Measurements from ENCODE around the gene IL36B.

Gene IL36B

GRCh38 chr2:113034016-113034415, 18.7 kb downstream of the IL36B start:
- no peak overlapping the region for H3K18ac ChIP-seq (ENCODE audit: low read depth in 1 of 2, low read length in 2 of 2)
- H2AK5ac ChIP-seq (ENCODE audit: low read length, severe bottlenecking) = no peak overlapping the region
- no peak overlapping the region for H4K8ac ChIP-seq (ENCODE audit: low read length)
- H3K9ac ChIP-seq (ENCODE audit: low read length) = no peak overlapping the region
- H2BK5ac ChIP-seq (ENCODE audit: low read depth, low read length, poor library complexity, severe bottlenecking) = no peak overlapping the region
- H3K23ac ChIP-seq (ENCODE audit: low read length in 2 of 2) = no peak overlapping the region
- no peak for DNase-seq
- WGBS = 52% methylated on average over 3 of the region's 3 CpGs
- no peak overlapping the region for H3K4me2 ChIP-seq (ENCODE audit: low read length, poor library complexity, severe bottlenecking)
- no peak overlapping the region for H3K14ac ChIP-seq (ENCODE audit: low read length in 2 of 2)
- no peak overlapping the region for H3K27ac ChIP-seq (ENCODE audit: low read length, poor library complexity, severe bottlenecking)
- no peak overlapping the region for H3K4me3 ChIP-seq (ENCODE audit: insufficient read depth in 1 of 2, low read depth in 1 of 2, low read length in 2 of 2)
- H4K91ac ChIP-seq (ENCODE audit: low read length) = no peak overlapping the region
- no peaks in the 10 kb centered on the region for H3K79me1 ChIP-seq (replicated peaks; ENCODE audit: low read length, poor library complexity, severe bottlenecking)
- H2BK12ac ChIP-seq (ENCODE audit: low read length in 2 of 2) = no peak overlapping the region
- peaks cover 61 to 64% of the 10 kb centered on the region in 2 experiments for H3K27me3 ChIP-seq (ENCODE audit: control insufficient read depth in 1 of 2, insufficient read depth in 1 of 2, low read length in 2 of 2)
- no peak overlapping the region for H2BK15ac ChIP-seq (ENCODE audit: low read depth, poor library complexity, severe bottlenecking)
- H2BK120ac ChIP-seq (ENCODE audit: low read depth, low read length) = no peak overlapping the region
- H3K4me1 ChIP-seq (ENCODE audit: control insufficient read depth, insufficient read depth, low read depth, low read length) = no peaks in the 10 kb centered on the region
- no peaks in the 10 kb centered on the region for H3K9me3 ChIP-seq (ENCODE audit: control insufficient read depth, low read length)
- no peaks in the 10 kb centered on the region for H3K36me3 ChIP-seq (ENCODE audit: control insufficient read depth in 1 of 2, insufficient read depth in 2 of 2, low read depth in 1 of 2, low read length in 2 of 2)
- H2AFZ ChIP-seq (ENCODE audit: low read depth, low read length) = no peak overlapping the region
- no peak overlapping the region for H3K4ac ChIP-seq (ENCODE audit: low read depth in 1 of 2, low read length in 2 of 2)

- H3K79me1 ChIP-seq (replicated peaks; ENCODE audit: low read length, poor library complexity, severe bottlenecking) = no peaks in the 10 kb centered on the region
- DNase-seq = no peak
- H3K36me3 ChIP-seq (ENCODE audit: control insufficient read depth in 1 of 2, insufficient read depth in 2 of 2, low read depth in 1 of 2, low read length in 2 of 2) = no peaks in the 10 kb centered on the region
- no peak overlapping the region for H2AK5ac ChIP-seq (ENCODE audit: low read length, severe bottlenecking)
- H2BK5ac ChIP-seq (ENCODE audit: low read depth, low read length, poor library complexity, severe bottlenecking) = no peak overlapping the region
- H3K18ac ChIP-seq (ENCODE audit: low read depth in 1 of 2, low read length in 2 of 2) = no peak overlapping the region
- no peak overlapping the region for H4K91ac ChIP-seq (ENCODE audit: low read length)
- H3K4ac ChIP-seq (ENCODE audit: low read depth in 1 of 2, low read length in 2 of 2) = no peak overlapping the region
- no peak overlapping the region for H3K23ac ChIP-seq (ENCODE audit: low read length in 2 of 2)
- no peaks in the 10 kb centered on the region for H3K9me3 ChIP-seq (ENCODE audit: control insufficient read depth, low read length)
- no peak overlapping the region for H3K4me3 ChIP-seq (ENCODE audit: insufficient read depth in 1 of 2, low read depth in 1 of 2, low read length in 2 of 2)
- no peak overlapping the region for H3K4me2 ChIP-seq (ENCODE audit: low read length, poor library complexity, severe bottlenecking)
- no peak overlapping the region for H2BK120ac ChIP-seq (ENCODE audit: low read depth, low read length)
- H3K14ac ChIP-seq (ENCODE audit: low read length in 2 of 2) = no peak overlapping the region
- H4K8ac ChIP-seq (ENCODE audit: low read length) = no peak overlapping the region
- H3K9ac ChIP-seq (ENCODE audit: low read length) = no peak overlapping the region
- no peak overlapping the region for H3K27ac ChIP-seq (ENCODE audit: low read length, poor library complexity, severe bottlenecking)
- no peaks in the 10 kb centered on the region for H3K4me1 ChIP-seq (ENCODE audit: control insufficient read depth, insufficient read depth, low read depth, low read length)
- 100% methylated on average over 1 of the region's 1 CpG for WGBS
- H2AFZ ChIP-seq (ENCODE audit: low read depth, low read length) = no peak overlapping the region
- peaks cover 64 to 72% of the 10 kb centered on the region in 2 experiments for H3K27me3 ChIP-seq (ENCODE audit: control insufficient read depth in 1 of 2, insufficient read depth in 1 of 2, low read length in 2 of 2)
- no peak overlapping the region for H2BK15ac ChIP-seq (ENCODE audit: low read depth, poor library complexity, severe bottlenecking)
- no peak overlapping the region for H2BK12ac ChIP-seq (ENCODE audit: low read length in 2 of 2)
Measured at GRCh38 chr2:113032737-113033136, 19.9 kb downstream of the IL36B start.

GRCh38 chr2:113028112-113028511, 24.6 kb downstream of the IL36B start:
- 33% methylated on average over 1 of the region's 1 CpG for WGBS
- H2BK12ac ChIP-seq (ENCODE audit: low read length in 2 of 2) = no peak overlapping the region
- no peak overlapping the region for H3K18ac ChIP-seq (ENCODE audit: low read depth in 1 of 2, low read length in 2 of 2)
- H3K4me2 ChIP-seq (ENCODE audit: low read length, poor library complexity, severe bottlenecking) = no peak overlapping the region
- no peak overlapping the region for H4K91ac ChIP-seq (ENCODE audit: low read length)
- H3K9me3 ChIP-seq (ENCODE audit: control insufficient read depth, low read length) = no peaks in the 10 kb centered on the region
- H3K27me3 ChIP-seq (ENCODE audit: control insufficient read depth in 1 of 2, insufficient read depth in 1 of 2, low read length in 2 of 2) = peaks cover 77 to 96% of the 10 kb centered on the region in 2 experiments
- H3K14ac ChIP-seq (ENCODE audit: low read length in 2 of 2) = no peak overlapping the region
- H2AK5ac ChIP-seq (ENCODE audit: low read length, severe bottlenecking) = no peak overlapping the region
- no peaks in the 10 kb centered on the region for H3K4me1 ChIP-seq (ENCODE audit: control insufficient read depth, insufficient read depth, low read depth, low read length)
- no peak overlapping the region for H2AFZ ChIP-seq (ENCODE audit: low read depth, low read length)
- H3K36me3 ChIP-seq (ENCODE audit: control insufficient read depth in 1 of 2, insufficient read depth in 2 of 2, low read depth in 1 of 2, low read length in 2 of 2) = no peaks in the 10 kb centered on the region
- H3K9ac ChIP-seq (ENCODE audit: low read length) = no peak overlapping the region
- H4K8ac ChIP-seq (ENCODE audit: low read length) = no peak overlapping the region
- no peak overlapping the region for H3K4ac ChIP-seq (ENCODE audit: low read depth in 1 of 2, low read length in 2 of 2)
- H3K4me3 ChIP-seq (ENCODE audit: insufficient read depth in 1 of 2, low read depth in 1 of 2, low read length in 2 of 2) = no peak overlapping the region
- no peak overlapping the region for H3K23ac ChIP-seq (ENCODE audit: low read length in 2 of 2)
- no peak for DNase-seq
- H2BK5ac ChIP-seq (ENCODE audit: low read depth, low read length, poor library complexity, severe bottlenecking) = no peak overlapping the region
- H2BK120ac ChIP-seq (ENCODE audit: low read depth, low read length) = no peak overlapping the region
- no peaks in the 10 kb centered on the region for H3K79me1 ChIP-seq (replicated peaks; ENCODE audit: low read length, poor library complexity, severe bottlenecking)
- no peak overlapping the region for H2BK15ac ChIP-seq (ENCODE audit: low read depth, poor library complexity, severe bottlenecking)
- no peak overlapping the region for H3K27ac ChIP-seq (ENCODE audit: low read length, poor library complexity, severe bottlenecking)

DNA sequence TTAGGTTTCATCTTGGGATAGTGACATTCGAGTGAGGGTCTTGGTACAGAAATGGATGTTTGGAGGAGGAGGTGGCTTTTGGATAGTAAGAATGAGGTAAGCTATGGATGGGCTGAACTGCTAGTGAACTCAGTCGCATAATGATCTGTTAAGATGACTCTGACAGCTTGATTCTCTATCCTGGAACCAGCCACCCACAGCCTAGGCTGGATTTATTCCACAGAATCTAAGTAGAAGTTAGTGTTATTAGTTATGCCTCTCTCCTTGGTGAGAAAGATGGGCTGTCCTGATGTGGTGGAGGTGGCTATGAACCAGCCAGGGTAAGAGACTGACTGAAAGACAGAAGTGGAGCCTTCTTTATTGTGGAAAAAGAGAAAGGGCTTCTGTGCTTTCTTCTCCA, 25.0 kb downstream of the IL36B start:
- WGBS = 56% methylated on average over 2 of the region's 2 CpGs
- no peak overlapping the region for H3K4me3 ChIP-seq (ENCODE audit: insufficient read depth in 1 of 2, low read depth in 1 of 2, low read length in 2 of 2)
- H4K91ac ChIP-seq (ENCODE audit: low read length) = no peak overlapping the region
- no peak overlapping the region for H2BK15ac ChIP-seq (ENCODE audit: low read depth, poor library complexity, severe bottlenecking)
- no peak overlapping the region for H2BK120ac ChIP-seq (ENCODE audit: low read depth, low read length)
- no peak overlapping the region for H3K27ac ChIP-seq (ENCODE audit: low read length, poor library complexity, severe bottlenecking)
- H3K23ac ChIP-seq (ENCODE audit: low read length in 2 of 2) = no peak overlapping the region
- no peak overlapping the region for H3K4me2 ChIP-seq (ENCODE audit: low read length, poor library complexity, severe bottlenecking)
- H3K4me1 ChIP-seq (ENCODE audit: control insufficient read depth, insufficient read depth, low read depth, low read length) = no peaks in the 10 kb centered on the region
- H2BK12ac ChIP-seq (ENCODE audit: low read length in 2 of 2) = no peak overlapping the region
- no peak for DNase-seq
- no peak overlapping the region for H3K9ac ChIP-seq (ENCODE audit: low read length)
- H3K79me1 ChIP-seq (replicated peaks; ENCODE audit: low read length, poor library complexity, severe bottlenecking) = no peaks in the 10 kb centered on the region
- H3K27me3 ChIP-seq (ENCODE audit: control insufficient read depth in 1 of 2, insufficient read depth in 1 of 2, low read length in 2 of 2) = peaks cover 80 to 96% of the 10 kb centered on the region in 2 experiments
- no peaks in the 10 kb centered on the region for H3K36me3 ChIP-seq (ENCODE audit: control insufficient read depth in 1 of 2, insufficient read depth in 2 of 2, low read depth in 1 of 2, low read length in 2 of 2)
- H2AFZ ChIP-seq (ENCODE audit: low read depth, low read length) = no peak overlapping the region
- no peak overlapping the region for H4K8ac ChIP-seq (ENCODE audit: low read length)
- no peak overlapping the region for H3K14ac ChIP-seq (ENCODE audit: low read length in 2 of 2)
- no peaks in the 10 kb centered on the region for H3K9me3 ChIP-seq (ENCODE audit: control insufficient read depth, low read length)
- H2AK5ac ChIP-seq (ENCODE audit: low read length, severe bottlenecking) = no peak overlapping the region
- H3K18ac ChIP-seq (ENCODE audit: low read depth in 1 of 2, low read length in 2 of 2) = no peak overlapping the region
- no peak overlapping the region for H2BK5ac ChIP-seq (ENCODE audit: low read depth, low read length, poor library complexity, severe bottlenecking)
- H3K4ac ChIP-seq (ENCODE audit: low read depth in 1 of 2, low read length in 2 of 2) = no peak overlapping the region
